Measurements from ENCODE around the gene ZBTB49.
"Not testable (repeated sequence)": the region's sequence is repeated elsewhere in the genome, so short reads cannot be mapped to it uniquely, and the experiment has no call there.

ZBTB49 gene

GRCh38 chr4:4339504-4340085 is 49.5 kb downstream of the ZBTB49 start:
- Mint-ChIP-seq H3K9me3 (no peaks in the 10 kb centered on the region), H3K27me3 (peaks cover 8% of the 10 kb centered on the region), H3K4me3 (no peak overlapping the region), H3K36me3 (ENCODE audit: low read depth) (no peaks in the 10 kb centered on the region), H3K27ac (no peak overlapping the region), H3K4me1 (ENCODE audit: low read depth) (no peaks in the 10 kb centered on the region)
- intact Hi-C loops (cut with micrococcal nuclease), result no loop called here

GRCh38 chr4:4341861-4342650 is 52.0 kb downstream of the ZBTB49 start:
- H3K36me3 Mint-ChIP-seq (ENCODE audit: low read depth), result no peaks in the 10 kb centered on the region
- no peaks in the 10 kb centered on the region for H3K9me3 Mint-ChIP-seq
- intact Hi-C loops (cut with micrococcal nuclease), result no loop called here
- peaks cover 8% of the 10 kb centered on the region for H3K27me3 Mint-ChIP-seq
- no peak overlapping the region for H3K27ac Mint-ChIP-seq
- H3K4me1 Mint-ChIP-seq (ENCODE audit: low read depth), result no peaks in the 10 kb centered on the region
- H3K4me3 Mint-ChIP-seq, result no peak overlapping the region

GRCh38 chr4:4343038-4343437 is 53.0 kb downstream of the ZBTB49 start:
- intact Hi-C loops (cut with micrococcal nuclease), result no loop called here
- Mint-ChIP-seq H3K9me3 (no peaks in the 10 kb centered on the region), H3K27ac (no peak overlapping the region), H3K36me3 (ENCODE audit: low read depth) (no peaks in the 10 kb centered on the region), H3K4me3 (no peak overlapping the region), H3K27me3 (peaks cover 4% of the 10 kb centered on the region), H3K4me1 (ENCODE audit: low read depth) (no peaks in the 10 kb centered on the region)

- H3K9me3 Mint-ChIP-seq, result no peaks in the 10 kb centered on the region
- no peaks in the 10 kb centered on the region for H3K4me1 Mint-ChIP-seq (ENCODE audit: low read depth)
- no peak overlapping the region for H3K27ac Mint-ChIP-seq
- peaks cover 3% of the 10 kb centered on the region for H3K27me3 Mint-ChIP-seq
- no peaks in the 10 kb centered on the region for H3K36me3 Mint-ChIP-seq (ENCODE audit: low read depth)
- intact Hi-C loops (cut with micrococcal nuclease), result no loop called here
- no peak overlapping the region for H3K4me3 Mint-ChIP-seq
Measured at GRCh38 chr4:4344915-4345527, 55.0 kb downstream of the ZBTB49 start.

- no peak overlapping the region for H3K27ac Mint-ChIP-seq
- no peaks in the 10 kb centered on the region for H3K36me3 Mint-ChIP-seq (ENCODE audit: low read depth)
- H3K9me3 Mint-ChIP-seq, result no peaks in the 10 kb centered on the region
- peaks cover 3% of the 10 kb centered on the region for H3K27me3 Mint-ChIP-seq
- intact Hi-C loops (cut with micrococcal nuclease), result no loop called here
- no peak overlapping the region for H3K4me3 Mint-ChIP-seq
- no peaks in the 10 kb centered on the region for H3K4me1 Mint-ChIP-seq (ENCODE audit: low read depth)
Measured at GRCh38 chr4:4347585-4347984, 57.5 kb downstream of the ZBTB49 start.

- H3K27me3 Mint-ChIP-seq; intact Hi-C loops (cut with micrococcal nuclease); H3K4me3 Mint-ChIP-seq; H3K9me3 Mint-ChIP-seq; H3K27ac Mint-ChIP-seq; H3K36me3 Mint-ChIP-seq (ENCODE audit: low read depth); H3K4me1 Mint-ChIP-seq (ENCODE audit: low read depth): not testable (repeated sequence)
Measured at GRCh38 chr4:4348585-4348984, 58.5 kb downstream of the ZBTB49 start.

GRCh38 chr4:4349867-4350266 is 59.8 kb downstream of the ZBTB49 start:
- Mint-ChIP-seq H3K4me3 (no peak overlapping the region), H3K27ac (no peak overlapping the region), H3K4me1 (ENCODE audit: low read depth) (no peaks in the 10 kb centered on the region), H3K9me3 (no peaks in the 10 kb centered on the region), H3K27me3 (peaks cover 3% of the 10 kb centered on the region), H3K36me3 (ENCODE audit: low read depth) (no peaks in the 10 kb centered on the region)
- intact Hi-C loops (cut with micrococcal nuclease), result no loop called here

GRCh38 chr4:4350909-4351308 is 60.9 kb downstream of the ZBTB49 start:
- no peaks in the 10 kb centered on the region for H3K9me3 Mint-ChIP-seq
- H3K36me3 Mint-ChIP-seq (ENCODE audit: low read depth), result no peaks in the 10 kb centered on the region
- H3K4me1 Mint-ChIP-seq (ENCODE audit: low read depth), result no peaks in the 10 kb centered on the region
- H3K27me3 Mint-ChIP-seq, result peaks cover 3% of the 10 kb centered on the region
- intact Hi-C loops (cut with micrococcal nuclease), result no loop called here
- H3K27ac Mint-ChIP-seq, result no peak overlapping the region
- no peak overlapping the region for H3K4me3 Mint-ChIP-seq

- Mint-ChIP-seq H3K36me3 (ENCODE audit: low read depth) (no peaks in the 10 kb centered on the region), H3K27ac (no peak overlapping the region), H3K27me3 (peaks cover 11% of the 10 kb centered on the region), H3K4me1 (ENCODE audit: low read depth) (no peaks in the 10 kb centered on the region), H3K9me3 (no peaks in the 10 kb centered on the region), H3K4me3 (no peak overlapping the region)
- intact Hi-C loops (cut with micrococcal nuclease), result no loop called here
Measured at GRCh38 chr4:4355302-4355701, 65.3 kb downstream of the ZBTB49 start.

GRCh38 chr4:4356106-4357041 is 66.3 kb downstream of the ZBTB49 start:
- intact Hi-C loops (cut with micrococcal nuclease), result no loop called here
- H3K27me3 Mint-ChIP-seq, result peaks cover 15% of the 10 kb centered on the region
- H3K36me3 Mint-ChIP-seq (ENCODE audit: low read depth), result no peaks in the 10 kb centered on the region
- no peaks in the 10 kb centered on the region for H3K9me3 Mint-ChIP-seq
- H3K4me3 Mint-ChIP-seq, result no peak overlapping the region
- H3K27ac Mint-ChIP-seq, result no peak overlapping the region
- H3K4me1 Mint-ChIP-seq (ENCODE audit: low read depth), result no peaks in the 10 kb centered on the region

- Mint-ChIP-seq H3K4me1 (ENCODE audit: low read depth) (no peaks in the 10 kb centered on the region), H3K4me3 (no peak overlapping the region), H3K36me3 (ENCODE audit: low read depth) (no peaks in the 10 kb centered on the region), H3K27me3 (peaks cover 18% of the 10 kb centered on the region), H3K27ac (no peak overlapping the region), H3K9me3 (no peaks in the 10 kb centered on the region)
- intact Hi-C loops (cut with micrococcal nuclease), result no loop called here
Measured at GRCh38 chr4:4358093-4358854, 68.2 kb downstream of the ZBTB49 start.

- no peaks in the 10 kb centered on the region for H3K36me3 Mint-ChIP-seq (ENCODE audit: low read depth)
- H3K27me3 Mint-ChIP-seq, result peaks cover 14% of the 10 kb centered on the region
- H3K27ac Mint-ChIP-seq, result no peak overlapping the region
Measured at GRCh38 chr4:4361883-4362282, 71.8 kb downstream of the ZBTB49 start.

GRCh38 chr4:4362991-4363697 is 73.1 kb downstream of the ZBTB49 start:
- intact Hi-C loops (cut with micrococcal nuclease), result no loop called here
- no peaks in the 10 kb centered on the region for H3K4me1 Mint-ChIP-seq (ENCODE audit: low read depth)
- peaks cover 12% of the 10 kb centered on the region for H3K27me3 Mint-ChIP-seq
- no peak overlapping the region for H3K4me3 Mint-ChIP-seq
- H3K27ac Mint-ChIP-seq, result no peak overlapping the region
- peaks cover 27% of the 10 kb centered on the region for H3K9me3 Mint-ChIP-seq
- no peaks in the 10 kb centered on the region for H3K36me3 Mint-ChIP-seq (ENCODE audit: low read depth)

More at GRCh38 chr4:4361883-4362282, 71.8 kb downstream of the ZBTB49 start:
- H3K9me3 Mint-ChIP-seq, result peaks cover 22% of the 10 kb centered on the region
- no peak overlapping the region for H3K4me3 Mint-ChIP-seq
- intact Hi-C loops (cut with micrococcal nuclease), result no loop called here
- no peaks in the 10 kb centered on the region for H3K4me1 Mint-ChIP-seq (ENCODE audit: low read depth)
